Liver (tissue), 9 donors: ENCODE data around the gene RAD50. TPM values are rescaled to one million over a fixed set of nuclear protein-coding genes. Genes with fewer than 3 reads are reported as not detected.

ENCODE experiments used
- DNase-seq: peaks from one replicate; pipeline ENCODE4 v3.0.0-alpha.2; 2017; ENCODE audit warnings: low spot score
- H3K27ac ChIP-seq, 2 donors: one replicate each; pipeline ENCODE4 v1.7.0; 2013; ENCODE audit warnings: inconsistent platforms in 2 of 2, low read length in 2 of 2, control low read depth in 1 of 2, low read depth in 1 of 2, mild to moderate bottlenecking in 1 of 2
- H3K27me3 ChIP-seq, 4 donors: one replicate each; pipeline versions ENCODE4 v1.6.1 to v1.7.0; 2013; ENCODE audit warnings: low read length in 3 of 4, inconsistent platforms in 1 of 4, mild to moderate bottlenecking in 1 of 4, moderate library complexity in 1 of 4; ENCODE audit not compliant: control insufficient read depth in 4 of 4, insufficient read depth in 4 of 4
- H3K36me3 ChIP-seq, 4 donors: one replicate each; pipeline versions ENCODE4 v1.6.1 to v1.7.0; 2013; ENCODE audit warnings: low read length in 3 of 4, mild to moderate bottlenecking in 3 of 4, low read depth in 1 of 4, moderate library complexity in 1 of 4; ENCODE audit not compliant: control insufficient read depth in 4 of 4, insufficient read depth in 3 of 4
- H3K4me1 ChIP-seq, 4 donors: one replicate each; pipeline versions ENCODE4 v1.6.1 to v1.7.0; 2013; ENCODE audit warnings: low read length in 3 of 4, mild to moderate bottlenecking in 3 of 4, moderate library complexity in 1 of 4; ENCODE audit not compliant: control insufficient read depth in 4 of 4, insufficient read depth in 4 of 4
- H3K4me3 ChIP-seq, 3 donors: one replicate each; pipeline versions ENCODE4 v1.6.1 to v1.7.0; 2013; ENCODE audit warnings: low read length in 3 of 3, control low read depth in 1 of 3, low read depth in 1 of 3, mild to moderate bottlenecking in 1 of 3
- H3K9ac ChIP-seq, 2 donors: one replicate each; pipeline ENCODE4 v1.7.0; 2013; ENCODE audit warnings: low read length in 2 of 2, mild to moderate bottlenecking in 2 of 2, moderate library complexity in 2 of 2, control low read depth in 1 of 2, low read depth in 1 of 2
- H3K9me3 ChIP-seq, 4 donors: one replicate each; pipeline versions ENCODE4 v1.6.1 to v1.7.0; 2013; ENCODE audit warnings: low read length in 3 of 4; ENCODE audit not compliant: control insufficient read depth in 4 of 4
- EGR1 ChIP-seq, 2 donors: IDR thresholded peaks; 2 replicates each; pipeline ENCODE4 v1.6.1; 2016 to 2018; ENCODE audit warnings: antibody characterized with exemption in 2 of 2, low read depth in 2 of 2
- FOXA1 ChIP-seq: IDR thresholded peaks from 2 replicates; pipeline ENCODE4 v1.6.1; 2016; ENCODE audit warnings: antibody characterized with exemption
- FOXA2 ChIP-seq: IDR thresholded peaks from 2 replicates; pipeline ENCODE4 v1.6.1; 2016; ENCODE audit warnings: antibody characterized with exemption
- GABPA ChIP-seq, 2 donors: IDR thresholded peaks in 1 of 2; conservative IDR thresholded peaks in 1 of 2; 2 replicates each; pipeline ENCODE4 v1.6.1; 2016; ENCODE audit warnings: antibody characterized with exemption in 2 of 2, mild to moderate bottlenecking in 1 of 2, moderate library complexity in 1 of 2
- HNF4A ChIP-seq, 2 donors: conservative IDR thresholded peaks; 2 replicates each; pipeline ENCODE4 v1.6.1; 2016; ENCODE audit warnings: antibody characterized with exemption in 2 of 2, mild to moderate bottlenecking in 2 of 2
- HNF4G ChIP-seq: IDR thresholded peaks from 2 replicates; pipeline ENCODE4 v1.6.1; 2016; ENCODE audit warnings: antibody characterized with exemption
- JUND ChIP-seq, 2 donors: IDR thresholded peaks; 2 replicates each; pipeline ENCODE4 v1.6.1; 2016; ENCODE audit warnings: antibody characterized with exemption in 2 of 2
- NR2F2 ChIP-seq: IDR thresholded peaks from 2 replicates; pipeline ENCODE4 v1.6.1; 2016; ENCODE audit warnings: antibody characterized with exemption
- RAD21 ChIP-seq, 2 donors: IDR thresholded peaks; 2 replicates each; pipeline ENCODE4 v1.6.1; 2016; ENCODE audit warnings: antibody characterized with exemption in 2 of 2, mild to moderate bottlenecking in 2 of 2
- RXRA ChIP-seq, 2 donors: IDR thresholded peaks; 2 replicates each; pipeline ENCODE4 v1.6.1; 2017 to 2018; ENCODE audit warnings: antibody characterized with exemption in 2 of 2, mild to moderate bottlenecking in 1 of 2
- SP1 ChIP-seq: IDR thresholded peaks from 2 replicates; pipeline ENCODE4 v1.6.1; 2018; ENCODE audit warnings: antibody characterized with exemption, mild to moderate bottlenecking
- TAF1 ChIP-seq: conservative IDR thresholded peaks from 2 replicates; pipeline ENCODE4 v1.6.1; 2016; ENCODE audit warnings: antibody characterized with exemption, mild to moderate bottlenecking
- YY1 ChIP-seq: IDR thresholded peaks from 2 replicates; pipeline ENCODE4 v1.6.1; 2016; ENCODE audit warnings: antibody characterized with exemption, mild to moderate bottlenecking
- WGBS: extraction: QIAGEN DNeasy Blood & Tissue Kit; methylation state at CpG from one replicate; pipeline ENCODE4 v1.1.7; 2013; 5-methylcytosine and 5-hydroxymethylcytosine counted together
- polyA plus RNA-seq, 2 donors: library from polyadenylated mRNA; stranded (reverse) in 1 of 2; unstranded in 1 of 2; fragments of 200-250 nt in 1 of 2; fragments of >200 nt in 1 of 2; fragmentation: Nextera tagmentation in 1 of 2; extraction: Ambion mirVana in 1 of 2; gene quantifications; one replicate each; pipeline versions ENCODE4 v1.2.1 to v1.2.3, GENCODE V29; 2013 to 2015
- total RNA-seq, 2 donors: library from RNA; depleted of rRNA; stranded (reverse); fragments of >200 nt; gene quantifications; one replicate each; pipeline ENCODE4 v1.2.3, GENCODE V29; 2014
- TF ChIP-seq, protein P1 (sequence below): IDR thresholded peaks from 2 replicates; pipeline ENCODE4 v1.6.1; 2016; ENCODE audit warnings: antibody characterized with exemption
- TF ChIP-seq, protein P2 (sequence below): IDR thresholded peaks from 2 replicates; pipeline ENCODE4 v1.6.1; 2016; ENCODE audit warnings: antibody characterized with exemption
- TF ChIP-seq, protein P3 (sequence below): IDR thresholded peaks from 2 replicates; pipeline ENCODE4 v1.6.1; 2016; ENCODE audit warnings: antibody characterized with exemption
- TF ChIP-seq, protein P4 (sequence below): IDR thresholded peaks from 2 replicates; pipeline ENCODE4 v1.6.1; 2016; ENCODE audit warnings: antibody characterized with exemption, mild to moderate bottlenecking
- TF ChIP-seq, protein P5 (sequence below): fragments of 150-350 bp; IDR thresholded peaks from 2 replicates; pipeline ENCODE4 v1.5.1; 2017; ENCODE audit warnings: improper control_type of control experiment, low read depth, low read length; ENCODE audit not compliant: missing input control
- donor health status: healthy.
- donor health status: healthy.
- donor health status: healthy.
- donor health status: healthy.
- donor health status: healthy.

Gene RAD50
- total and polyA plus RNA-seq, 4 donors: 6.1 to 18.7 (median 14.9) TPM

DNA sequence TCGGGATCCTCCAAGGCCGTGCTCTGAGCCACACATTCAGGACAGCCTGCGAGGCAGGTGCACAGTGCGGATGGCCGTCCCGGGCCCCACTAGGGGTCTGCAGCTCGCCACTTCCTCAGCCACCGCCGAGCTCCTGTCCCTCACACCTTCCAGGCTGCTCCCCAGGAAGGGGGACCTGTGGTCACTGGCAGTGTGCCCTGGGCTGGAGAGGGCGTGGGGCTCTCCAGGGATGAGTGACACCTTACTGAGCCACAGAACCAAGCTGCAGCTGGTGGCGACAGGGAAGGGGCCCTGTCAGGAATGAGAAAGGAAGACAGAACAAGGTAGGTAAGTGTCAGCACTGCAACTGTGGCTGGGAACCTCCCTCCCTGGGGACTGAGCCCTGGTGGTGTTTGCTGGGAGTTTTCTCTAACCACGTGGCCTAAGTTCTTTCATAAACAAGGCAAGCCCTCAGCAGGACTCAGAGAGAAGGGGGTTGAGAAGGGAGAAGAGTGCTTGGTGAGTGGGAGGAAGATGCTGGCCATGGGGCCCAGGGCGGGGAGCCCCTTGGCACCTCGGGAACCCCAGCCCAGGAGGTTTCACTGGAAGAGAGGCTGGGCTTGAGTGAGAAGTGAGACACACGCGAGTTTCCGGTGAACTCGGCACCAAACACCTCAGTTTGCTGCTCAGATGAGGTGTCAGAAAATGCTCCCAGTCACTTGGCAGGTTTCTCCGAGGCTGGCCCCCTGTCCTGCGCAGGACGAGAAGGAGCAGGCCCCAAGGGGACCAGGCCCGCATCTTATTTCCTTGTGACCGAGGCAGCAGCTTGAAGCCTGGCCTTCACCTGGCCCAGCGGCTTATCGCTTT lies 106.4 kb downstream of the RAD50 start:
- Histone ChIP-seq H3K9ac (no peak overlapping the region), H3K27ac (no peak overlapping the region), H3K36me3 (no peaks in the 10 kb centered on the region), H3K4me3 (no peak overlapping the region), H3K4me1 (no peaks in the 10 kb centered on the region), H3K27me3 (no peaks in the 10 kb centered on the region), H3K9me3 (no peaks in the 10 kb centered on the region)
- TF ChIP-seq FOXA2 (no peak), RXRA (IDR thresholded peaks at IDR 0.05) (no peak), HNF4A (conservative IDR thresholded peaks at IDR 0.05) (no peak), NR2F2 (no peak), SP1 (no peak), EGR1 (IDR thresholded peaks at IDR 0.05; ENCODE audit: low read depth in 2 of 2) (no peak), GABPA (IDR thresholded peaks at IDR 0.05 in 1 of 2, conservative IDR thresholded peaks at IDR 0.05 in 1 of 2) (no peak), TAF1 (no peak), YY1 (no peak), FOXA1 (no peak), HNF4G (no peak), RAD21 (IDR thresholded peaks at IDR 0.05) (no peak), JUND (IDR thresholded peaks at IDR 0.05) (no peak)
- TF ChIP-seq, protein P1, sequence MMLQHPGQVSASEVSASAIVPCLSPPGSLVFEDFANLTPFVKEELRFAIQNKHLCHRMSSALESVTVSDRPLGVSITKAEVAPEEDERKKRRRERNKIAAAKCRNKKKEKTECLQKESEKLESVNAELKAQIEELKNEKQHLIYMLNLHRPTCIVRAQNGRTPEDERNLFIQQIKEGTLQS: no peak
- TF ChIP-seq, protein P2, sequence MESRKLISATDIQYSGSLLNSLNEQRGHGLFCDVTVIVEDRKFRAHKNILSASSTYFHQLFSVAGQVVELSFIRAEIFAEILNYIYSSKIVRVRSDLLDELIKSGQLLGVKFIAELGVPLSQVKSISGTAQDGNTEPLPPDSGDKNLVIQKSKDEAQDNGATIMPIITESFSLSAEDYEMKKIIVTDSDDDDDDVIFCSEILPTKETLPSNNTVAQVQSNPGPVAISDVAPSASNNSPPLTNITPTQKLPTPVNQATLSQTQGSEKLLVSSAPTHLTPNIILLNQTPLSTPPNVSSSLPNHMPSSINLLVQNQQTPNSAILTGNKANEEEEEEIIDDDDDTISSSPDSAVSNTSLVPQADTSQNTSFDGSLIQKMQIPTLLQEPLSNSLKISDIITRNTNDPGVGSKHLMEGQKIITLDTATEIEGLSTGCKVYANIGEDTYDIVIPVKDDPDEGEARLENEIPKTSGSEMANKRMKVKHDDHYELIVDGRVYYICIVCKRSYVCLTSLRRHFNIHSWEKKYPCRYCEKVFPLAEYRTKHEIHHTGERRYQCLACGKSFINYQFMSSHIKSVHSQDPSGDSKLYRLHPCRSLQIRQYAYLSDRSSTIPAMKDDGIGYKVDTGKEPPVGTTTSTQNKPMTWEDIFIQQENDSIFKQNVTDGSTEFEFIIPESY: no peak
- TF ChIP-seq, protein P3, sequence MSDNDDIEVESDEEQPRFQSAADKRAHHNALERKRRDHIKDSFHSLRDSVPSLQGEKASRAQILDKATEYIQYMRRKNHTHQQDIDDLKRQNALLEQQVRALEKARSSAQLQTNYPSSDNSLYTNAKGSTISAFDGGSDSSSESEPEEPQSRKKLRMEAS: no peak
- TF ChIP-seq, protein P4, sequence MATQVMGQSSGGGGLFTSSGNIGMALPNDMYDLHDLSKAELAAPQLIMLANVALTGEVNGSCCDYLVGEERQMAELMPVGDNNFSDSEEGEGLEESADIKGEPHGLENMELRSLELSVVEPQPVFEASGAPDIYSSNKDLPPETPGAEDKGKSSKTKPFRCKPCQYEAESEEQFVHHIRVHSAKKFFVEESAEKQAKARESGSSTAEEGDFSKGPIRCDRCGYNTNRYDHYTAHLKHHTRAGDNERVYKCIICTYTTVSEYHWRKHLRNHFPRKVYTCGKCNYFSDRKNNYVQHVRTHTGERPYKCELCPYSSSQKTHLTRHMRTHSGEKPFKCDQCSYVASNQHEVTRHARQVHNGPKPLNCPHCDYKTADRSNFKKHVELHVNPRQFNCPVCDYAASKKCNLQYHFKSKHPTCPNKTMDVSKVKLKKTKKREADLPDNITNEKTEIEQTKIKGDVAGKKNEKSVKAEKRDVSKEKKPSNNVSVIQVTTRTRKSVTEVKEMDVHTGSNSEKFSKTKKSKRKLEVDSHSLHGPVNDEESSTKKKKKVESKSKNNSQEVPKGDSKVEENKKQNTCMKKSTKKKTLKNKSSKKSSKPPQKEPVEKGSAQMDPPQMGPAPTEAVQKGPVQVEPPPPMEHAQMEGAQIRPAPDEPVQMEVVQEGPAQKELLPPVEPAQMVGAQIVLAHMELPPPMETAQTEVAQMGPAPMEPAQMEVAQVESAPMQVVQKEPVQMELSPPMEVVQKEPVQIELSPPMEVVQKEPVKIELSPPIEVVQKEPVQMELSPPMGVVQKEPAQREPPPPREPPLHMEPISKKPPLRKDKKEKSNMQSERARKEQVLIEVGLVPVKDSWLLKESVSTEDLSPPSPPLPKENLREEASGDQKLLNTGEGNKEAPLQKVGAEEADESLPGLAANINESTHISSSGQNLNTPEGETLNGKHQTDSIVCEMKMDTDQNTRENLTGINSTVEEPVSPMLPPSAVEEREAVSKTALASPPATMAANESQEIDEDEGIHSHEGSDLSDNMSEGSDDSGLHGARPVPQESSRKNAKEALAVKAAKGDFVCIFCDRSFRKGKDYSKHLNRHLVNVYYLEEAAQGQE: no peak
- TF ChIP-seq, protein P5, sequence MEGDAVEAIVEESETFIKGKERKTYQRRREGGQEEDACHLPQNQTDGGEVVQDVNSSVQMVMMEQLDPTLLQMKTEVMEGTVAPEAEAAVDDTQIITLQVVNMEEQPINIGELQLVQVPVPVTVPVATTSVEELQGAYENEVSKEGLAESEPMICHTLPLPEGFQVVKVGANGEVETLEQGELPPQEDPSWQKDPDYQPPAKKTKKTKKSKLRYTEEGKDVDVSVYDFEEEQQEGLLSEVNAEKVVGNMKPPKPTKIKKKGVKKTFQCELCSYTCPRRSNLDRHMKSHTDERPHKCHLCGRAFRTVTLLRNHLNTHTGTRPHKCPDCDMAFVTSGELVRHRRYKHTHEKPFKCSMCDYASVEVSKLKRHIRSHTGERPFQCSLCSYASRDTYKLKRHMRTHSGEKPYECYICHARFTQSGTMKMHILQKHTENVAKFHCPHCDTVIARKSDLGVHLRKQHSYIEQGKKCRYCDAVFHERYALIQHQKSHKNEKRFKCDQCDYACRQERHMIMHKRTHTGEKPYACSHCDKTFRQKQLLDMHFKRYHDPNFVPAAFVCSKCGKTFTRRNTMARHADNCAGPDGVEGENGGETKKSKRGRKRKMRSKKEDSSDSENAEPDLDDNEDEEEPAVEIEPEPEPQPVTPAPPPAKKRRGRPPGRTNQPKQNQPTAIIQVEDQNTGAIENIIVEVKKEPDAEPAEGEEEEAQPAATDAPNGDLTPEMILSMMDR: no peak
- DNase-seq: no peak
- 82% methylated on average over 25 of the region's 25 CpGs for WGBS
